ENCODE measurements around the gene NFIB.

Gene NFIB

DNA sequence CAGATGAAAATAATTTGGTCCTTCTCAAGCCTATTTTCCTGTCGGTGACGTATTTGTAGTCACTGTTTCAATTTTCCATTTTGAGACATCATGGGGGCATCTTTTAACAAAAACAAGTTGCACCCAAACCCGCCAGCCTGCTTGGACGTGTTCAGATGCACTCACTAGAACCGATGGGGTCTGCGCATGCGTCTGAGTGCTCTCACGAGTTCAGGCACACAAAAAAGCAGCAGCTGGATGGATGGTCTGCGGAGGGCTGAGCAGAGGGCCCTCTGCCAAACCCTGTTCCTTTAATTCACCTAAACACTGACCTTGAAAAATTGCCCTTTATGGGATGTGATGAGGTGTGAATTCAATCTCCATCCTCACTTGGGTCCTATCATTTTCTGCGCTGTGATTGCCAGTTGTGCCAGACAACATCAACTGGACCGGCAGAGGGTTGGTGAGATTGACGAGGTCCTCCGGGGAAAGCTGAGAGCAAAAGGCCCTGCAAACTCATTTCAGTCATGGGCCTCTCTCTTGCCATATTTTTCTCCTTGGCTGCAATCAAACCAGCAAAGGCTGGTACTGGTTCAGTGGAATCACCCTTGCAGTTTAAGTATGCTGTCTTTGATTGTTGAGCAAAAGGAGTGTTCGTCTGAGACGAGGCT lies 251.9 kb downstream of the NFIB start:
- DNase-seq = no peak

GRCh38 chr9:14058325-14058688 lies 255.6 kb downstream of the NFIB start:
- DNase-seq = no peak

- DNase-seq = no peak
Observed at GRCh38 chr9:14057368-14058324, 256.3 kb downstream of the NFIB start.

GRCh38 chr9:14056316-14056861 lies 257.6 kb downstream of the NFIB start:
- DNase-seq = no peak

DNA sequence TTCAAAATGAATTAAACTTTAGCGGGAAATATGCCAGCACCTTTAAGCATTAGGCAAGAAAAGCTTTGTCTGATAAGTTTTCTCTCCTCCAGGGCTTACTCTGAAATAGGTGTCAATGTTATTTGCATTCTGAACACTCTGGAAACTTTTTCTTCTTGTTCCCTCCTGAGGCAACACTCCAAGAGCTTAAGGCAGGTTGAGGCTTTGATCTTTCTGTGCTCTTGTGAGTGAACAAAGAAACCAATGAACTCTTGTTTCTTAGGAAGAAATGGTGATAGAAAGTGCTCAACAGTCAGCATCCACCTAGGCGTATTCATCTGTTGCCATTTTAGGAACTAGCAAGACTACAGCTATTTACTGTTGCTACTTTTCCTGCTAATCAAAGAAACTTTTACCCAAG lies 259.8 kb downstream of the NFIB start:
- no peak for DNase-seq

GRCh38 chr9:14052359-14052758 lies 261.6 kb downstream of the NFIB start:
- no peak for DNase-seq

- DNase-seq = no peak
Observed at GRCh38 chr9:14051419-14051818, 262.5 kb downstream of the NFIB start.

GRCh38 chr9:14043483-14043882 lies 270.5 kb downstream of the NFIB start:
- DNase-seq = no peak

DNA sequence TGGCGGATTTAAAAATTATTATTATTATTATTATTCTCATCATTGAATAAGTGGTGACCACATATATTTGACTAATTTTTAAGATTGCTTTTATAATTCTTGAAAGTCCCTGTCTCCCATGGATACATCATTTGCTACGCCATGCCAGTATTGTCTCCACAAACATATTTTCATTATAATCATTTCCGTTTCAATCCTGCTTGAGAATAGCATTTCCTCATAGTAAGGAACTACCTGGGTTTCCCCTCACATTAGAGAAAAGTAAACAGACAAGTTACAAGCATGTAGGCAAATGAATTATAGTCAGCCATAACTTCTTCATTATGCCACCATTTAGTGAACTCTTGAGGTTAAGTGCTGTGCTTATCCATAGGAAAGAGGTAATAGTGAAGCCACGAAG lies 276.6 kb downstream of the NFIB start:
- no peak for DNase-seq

DNA sequence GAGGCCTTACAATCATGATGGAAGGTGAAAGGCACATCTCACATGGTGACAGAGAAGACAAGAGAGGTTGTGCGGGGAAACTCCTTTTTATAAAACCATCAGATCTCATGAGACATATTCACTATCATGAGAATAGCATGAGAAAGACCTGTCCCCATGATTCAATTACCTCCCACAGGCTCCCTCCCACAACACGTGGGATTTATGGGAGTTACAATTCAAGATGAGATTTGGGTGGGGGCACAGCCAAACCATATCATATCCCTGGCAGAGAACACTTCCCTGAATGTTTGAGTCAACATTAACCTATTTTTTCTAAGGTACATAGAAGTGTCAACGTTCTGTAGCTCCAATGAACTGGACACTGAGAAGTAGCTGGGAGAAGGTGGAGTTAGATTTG lies 280.9 kb downstream of the NFIB start:
- no peak for DNase-seq

Measured in activated CD4-positive, alpha-beta T cell treated with anti-CD3 and anti-CD28 coated beads, Interleukin-2, amount 50 U/mL, for 48 hours (primary cell).